GM23338 (cell line): Measurements from ENCODE around the gene VN1R5. TPM values are rescaled to one million over a fixed set of nuclear protein-coding genes. Genes with fewer than 3 reads are reported as not detected.
A peak's percentile ranks its signal among the peaks of the same experiment; 100 is the strongest.

Experiments used
- ATAC-seq: fragments of 200-7000 bp; cut with Tn5 transposase; 3 replicates; pipeline ENCODE4 v1.9.1; 2020
- DNase-seq: peaks from one replicate; pipeline ENCODE4 v3.0.0-alpha.2; 2015; ENCODE audit warnings: low spot score
- H2AFZ ChIP-seq: fragments of 200-600 bp; sonication (generic); 2 replicates; pipeline ENCODE4 v1.8.0; 2016; ENCODE audit warnings: antibody characterized with exemption, mild to moderate bottlenecking, moderate library complexity
- H3F3A ChIP-seq: fragments of 200-600 bp; sonication (generic); replicated peaks from 2 replicates; pipeline ENCODE4 v1.8.0; 2017; ENCODE audit warnings: antibody characterized with exemption, mixed run types, low read depth
- H3K27ac ChIP-seq: fragments of 200-600 bp; sonication (generic); 2 replicates; pipeline ENCODE4 v1.6.1; 2016; ENCODE audit warnings: low read depth
- H3K27me3 ChIP-seq: fragments of 200-600 bp; sonication (generic); 2 replicates; pipeline ENCODE4 v1.8.0; 2016; ENCODE audit warnings: mild to moderate bottlenecking, mixed run types, moderate library complexity; ENCODE audit not compliant: insufficient read depth
- H3K36me3 ChIP-seq: fragments of 200-600 bp; sonication (generic); 2 replicates; pipeline ENCODE4 v1.8.0; 2016; ENCODE audit warnings: mild to moderate bottlenecking; ENCODE audit not compliant: insufficient read depth
- H3K4me1 ChIP-seq: fragments of 200-600 bp; sonication (generic); 2 replicates; pipeline ENCODE4 v1.8.0; 2016; ENCODE audit warnings: mild to moderate bottlenecking, moderate library complexity; ENCODE audit not compliant: insufficient read depth
- H3K4me2 ChIP-seq: fragments of 200-600 bp; sonication (generic); 2 replicates; pipeline ENCODE4 v1.7.1; 2017; ENCODE audit warnings: mixed run types
- H3K4me3 ChIP-seq: fragments of 200-600 bp; sonication (generic); 2 replicates; pipeline ENCODE4 v1.6.1; 2016; ENCODE audit warnings: mixed run types
- H3K79me2 ChIP-seq: fragments of 200-600 bp; sonication (generic); replicated peaks from 2 replicates; pipeline ENCODE4 v1.8.0; 2017; ENCODE audit warnings: mild to moderate bottlenecking; ENCODE audit not compliant: insufficient read depth
- H3K9me2 ChIP-seq: fragments of 200-600 bp; sonication (generic); 2 replicates; pipeline ENCODE4 v1.8.0; 2017; ENCODE audit not compliant: insufficient read depth
- H4K20me1 ChIP-seq: fragments of 200-600 bp; sonication (generic); replicated peaks from 2 replicates; pipeline ENCODE4 v1.8.0; 2017; ENCODE audit warnings: mild to moderate bottlenecking; ENCODE audit not compliant: insufficient read depth
- H3K27ac Mint-ChIP-seq: 2 replicates; pipeline ENCODE4 v1.8.0; 2020; ENCODE audit warnings: inconsistent platforms, mild to moderate bottlenecking, moderate library complexity, mixed read lengths
- H3K27me3 Mint-ChIP-seq: 3 replicates; pipeline ENCODE4 v1.8.0; 2022; ENCODE audit warnings: low read depth, mild to moderate bottlenecking, moderate library complexity, mixed read lengths, inconsistent platforms; ENCODE audit not compliant: insufficient read depth, poor library complexity
- H3K36me3 Mint-ChIP-seq: 3 replicates; pipeline ENCODE4 v1.8.0; 2021; ENCODE audit warnings: low read depth, mild to moderate bottlenecking, inconsistent platforms, moderate library complexity, mixed read lengths
- H3K4me1 Mint-ChIP-seq: 3 replicates; pipeline ENCODE4 v1.8.0; 2020; ENCODE audit warnings: mild to moderate bottlenecking, inconsistent platforms, mixed read lengths
- H3K4me3 Mint-ChIP-seq: 3 replicates; pipeline ENCODE4 v1.8.0; 2021; ENCODE audit warnings: moderate library complexity, mild to moderate bottlenecking, inconsistent platforms, mixed read lengths
- H3K9me3 Mint-ChIP-seq: 3 replicates; pipeline ENCODE4 v1.8.0; 2020; ENCODE audit warnings: moderate library complexity, mild to moderate bottlenecking, inconsistent platforms, mixed read lengths
- CREB1 ChIP-seq: fragments of 250-450 bp; sonication (Bioruptor Pico); IDR thresholded peaks from 2 replicates; pipeline ENCODE4 v1.5.0; 2020; ENCODE audit warnings: low read depth, mild to moderate bottlenecking, moderate library complexity
- CTCF ChIP-seq, 2 experiments: fragments of 200-600 bp in 1 of 2; sonication (generic) in 1 of 2; conservative IDR thresholded peaks; 2 replicates each; pipeline versions ENCODE4 v1.5.1 to v1.6.1; 2016 to 2017; ENCODE audit warnings: antibody characterized with exemption in 2 of 2, low read depth in 2 of 2, mild to moderate bottlenecking in 2 of 2, moderate library complexity in 1 of 2
- ETS1 ChIP-seq: IDR thresholded peaks from 2 replicates; pipeline ENCODE4 v1.6.1; 2016; ENCODE audit warnings: antibody characterized with exemption
- EZH2phosphoT487 ChIP-seq: fragments of 200-600 bp; sonication (generic); IDR thresholded peaks from one replicate; pipeline ENCODE4 v1.8.1; 2018; ENCODE audit warnings: antibody characterized with exemption; ENCODE audit not compliant: unreplicated experiment
- JUNB ChIP-seq: IDR thresholded peaks from one replicate; pipeline ENCODE4 v1.6.1; 2016; ENCODE audit warnings: antibody characterized with exemption; ENCODE audit not compliant: unreplicated experiment
- NANOG ChIP-seq: IDR thresholded peaks from 2 replicates; pipeline ENCODE4 v1.6.1; 2016; ENCODE audit warnings: antibody characterized with exemption, borderline replicate concordance
- POLR2AphosphoS5 ChIP-seq: IDR thresholded peaks from 2 replicates; pipeline ENCODE4 v1.6.1; 2016; ENCODE audit warnings: antibody characterized with exemption, low read depth
- REST ChIP-seq: IDR thresholded peaks from one replicate; pipeline ENCODE4 v1.6.1; 2018; ENCODE audit warnings: antibody characterized with exemption; ENCODE audit not compliant: unreplicated experiment
- STAT1 ChIP-seq: IDR thresholded peaks from one replicate; pipeline ENCODE4 v1.6.1; 2016; ENCODE audit warnings: antibody characterized with exemption; ENCODE audit not compliant: unreplicated experiment
- ZNF114 ChIP-seq: fragments of 250-450 bp; sonication (Bioruptor Pico); IDR thresholded peaks from 2 replicates; pipeline ENCODE4 v1.5.0; 2020; ENCODE audit warnings: mild to moderate bottlenecking, moderate library complexity
- ZNF331 ChIP-seq: fragments of 250-450 bp; sonication (Bioruptor Pico); IDR thresholded peaks from 2 replicates; pipeline ENCODE4 v1.5.0; 2020; ENCODE audit warnings: low read depth, mild to moderate bottlenecking, moderate library complexity
- polyA plus RNA-seq: library from polyadenylated mRNA; unstranded; fragments of >200 nt; fragmentation: Nextera tagmentation; extraction: Ambion mirVana; gene quantifications from 2 replicates; pipeline ENCODE4 v1.2.1, GENCODE V29; 2016
- total RNA-seq: library from RNA; depleted of rRNA; stranded (reverse); fragments of >200 nt; shearing (Covaris generic); gene quantifications from 2 replicates; pipeline ENCODE4 v1.2.3, GENCODE V29; 2014

Gene VN1R5
- total and polyA plus RNA-seq, 2 experiments from 2014 or later = not detected

GRCh38 chr1:247291833-247292561 is 36.1 kb downstream of the VN1R5 start:
- ATAC-seq = peak; percentile 38
- H3K27ac Mint-ChIP-seq = no peak overlapping the region
- TF ChIP-seq ETS1 (no peak), JUNB (no peak), STAT1 (no peak), ZNF331 (CRISPR knock-in tag) (no peak), ZNF114 (CRISPR knock-in tag) (no peak), NANOG (no peak)

GRCh38 chr1:247293047-247293446 is 37.2 kb downstream of the VN1R5 start:
- Mint-ChIP-seq H3K4me1 (peaks cover 71% of the 10 kb centered on the region), H3K36me3 (peaks cover 25% of the 10 kb centered on the region), H3K27ac (no peak overlapping the region), H3K4me3 (no peak overlapping the region), H3K27me3 (peaks cover 8% of the 10 kb centered on the region), H3K9me3 (peaks cover 4% of the 10 kb centered on the region; the same call in 2 of the 3 replicates)
- H2AFZ ChIP-seq = no peak overlapping the region
- no peaks in the 10 kb centered on the region for H3K36me3 ChIP-seq
- H3F3A ChIP-seq = no peaks in the 10 kb centered on the region; the same call in 1 of the 2 replicates
- ATAC-seq (peak; percentile 25), DNase-seq (no peak)
- H4K20me1 ChIP-seq = no peaks in the 10 kb centered on the region
- no peaks in the 10 kb centered on the region for H3K27me3 ChIP-seq
- no peak overlapping the region for H3K4me3 ChIP-seq
- H3K79me2 ChIP-seq = no peaks in the 10 kb centered on the region
- H3K27ac ChIP-seq = no peak overlapping the region
- H3K9me2 ChIP-seq = peaks cover 14% of the 10 kb centered on the region; the same call in 1 of the 2 replicates
- peaks cover 63% of the 10 kb centered on the region for H3K4me1 ChIP-seq
- peak overlapping the region; percentile 9; the same call in 1 of the 2 replicates for H3K4me2 ChIP-seq
- no peak for TF ChIP-seq REST
- TF ChIP-seq CTCF (conservative IDR thresholded peaks at IDR 0.05; ENCODE audit: low read depth in 2 of 2) = no peak
- TF ChIP-seq JUNB = no peak
- TF ChIP-seq POLR2AphosphoS5 = no peak
- no peak for TF ChIP-seq NANOG
- no peak for TF ChIP-seq CREB1 (CRISPR knock-in tag)
- TF ChIP-seq EZH2phosphoT487 = no peak
- no peak for TF ChIP-seq ZNF114 (CRISPR knock-in tag)
- TF ChIP-seq STAT1 = no peak
- no peak for TF ChIP-seq ZNF331 (CRISPR knock-in tag)
- no peak for TF ChIP-seq ETS1

More at GRCh38 chr1:247291833-247292561, 36.1 kb downstream of the VN1R5 start:
- Histone ChIP-seq H2AFZ (no peak overlapping the region), H3K4me2 (peak overlapping the region; percentile 9; the same call in 1 of the 2 replicates), H3K9me2 (peaks cover 12% of the 10 kb centered on the region; the same call in 1 of the 2 replicates), H3K79me2 (no peaks in the 10 kb centered on the region), H3F3A (no peaks in the 10 kb centered on the region; the same call in 1 of the 2 replicates), H3K4me1 (peaks cover 52% of the 10 kb centered on the region), H3K36me3 (no peaks in the 10 kb centered on the region), H3K27ac (no peak overlapping the region), H4K20me1 (no peaks in the 10 kb centered on the region), H3K4me3 (no peak overlapping the region), H3K27me3 (no peaks in the 10 kb centered on the region)
- peaks cover 9% of the 10 kb centered on the region for H3K9me3 Mint-ChIP-seq
- H3K4me3 Mint-ChIP-seq = no peak overlapping the region; the same call in 2 of the 3 replicates
- H3K4me1 Mint-ChIP-seq = peaks cover 61% of the 10 kb centered on the region
- H3K36me3 Mint-ChIP-seq = peaks cover 20% of the 10 kb centered on the region
- no peak for DNase-seq
- H3K27me3 Mint-ChIP-seq = peaks cover 12% of the 10 kb centered on the region
